Aorta (tissue), 5 donors: ENCODE results near the gene TMEM222. TPM values are rescaled to one million over a fixed set of nuclear protein-coding genes. Genes with fewer than 3 reads are reported as not detected.

Source experiments
- ATAC-seq: fragments of 200-7000 bp; cut with Tn5 transposase; one replicate; pipeline ENCODE4 v1.9.1; 2022; ENCODE audit warnings: moderate library complexity; ENCODE audit not compliant: low FRiP score
- DNase-seq, 2 donors: peaks; one replicate each; pipeline ENCODE4 v3.0.0-alpha.2; 2020
- H3K27ac ChIP-seq, 2 donors: one replicate each; pipeline ENCODE4 v1.5.1; 2013; ENCODE audit warnings: low read length in 2 of 2, mild to moderate bottlenecking in 2 of 2, moderate library complexity in 2 of 2, control low read depth in 1 of 2, inconsistent platforms in 1 of 2, low read depth in 1 of 2
- H3K27me3 ChIP-seq, 2 donors: one replicate each; pipeline ENCODE4 v1.6.1; 2013; ENCODE audit warnings: control low read depth in 1 of 2, low read length in 1 of 2, mild to moderate bottlenecking in 1 of 2, moderate library complexity in 1 of 2; ENCODE audit not compliant: insufficient read depth in 2 of 2, control insufficient read depth in 1 of 2
- H3K36me3 ChIP-seq, 2 donors: one replicate each; pipeline ENCODE4 v1.6.1; 2013; ENCODE audit warnings: control low read depth in 1 of 2, low read length in 1 of 2, mild to moderate bottlenecking in 1 of 2; ENCODE audit not compliant: insufficient read depth in 2 of 2, control insufficient read depth in 1 of 2
- H3K4me1 ChIP-seq, 2 donors: one replicate each; pipeline ENCODE4 v1.6.1; 2013; ENCODE audit warnings: low read length in 2 of 2, control low read depth in 1 of 2, mild to moderate bottlenecking in 1 of 2, moderate library complexity in 1 of 2; ENCODE audit not compliant: insufficient read depth in 2 of 2, control insufficient read depth in 1 of 2
- H3K4me3 ChIP-seq, 2 donors: one replicate each; pipeline ENCODE4 v1.5.1; 2013; ENCODE audit warnings: low read length in 2 of 2, control low read depth in 1 of 2, mild to moderate bottlenecking in 1 of 2
- H3K9me3 ChIP-seq: one replicate; pipeline ENCODE4 v1.6.1; 2013; ENCODE audit warnings: mild to moderate bottlenecking, low read length; ENCODE audit not compliant: control insufficient read depth
- whole genome bisulfite sequencing, 2 donors: extraction: QIAGEN DNeasy Blood & Tissue Kit; methylation state at CpG; one replicate each; pipeline ENCODE4 v1.1.7; 2013; 5-methylcytosine and 5-hydroxymethylcytosine counted together
- intact Hi-C, 2 donors: fragments of 100-400 bp; cut with DNase I; formaldehyde crosslinking; loops; one replicate each; pipeline versions ENCODE4 v1.14.2 to v1.15.0; 2022
- polyA plus RNA-seq, 2 donors: library from polyadenylated mRNA; stranded (reverse); fragments of 200-250 nt; gene quantifications; one replicate each; pipeline ENCODE4 v1.2.3, GENCODE V29; 2013
- total RNA-seq, 2 donors: library from RNA; stranded (reverse); fragmentation: NEBNext Ultra II Directional; extraction: Animal tissue kit (Norgen Biotek cat#: 25700); gene quantifications; one replicate each; pipeline ENCODE4 v1.2.1, GENCODE V29; 2021
- donor health status: healthy with polysubstance abuse.
- donor health status: Bipolar disorder and iron deficiency.
- donor health status: DM: no; HTN: no; CAD: no.
- donor health status: DM: no; HTN: no; CAD: no.
- donor health status: DM: yes; HTN: yes; CAD: no.

Gene TMEM222
- total and polyA plus RNA-seq, 4 donors: 19.9 to 49.1 (median 29.9) TPM

GRCh38 chr1:27332536-27333281 is 10.7 kb downstream of the TMEM222 start:
- intact Hi-C loops: no loop called here
- 62% methylated on average over 11 of the region's 11 CpGs for WGBS, 2 donors
- ATAC-seq (peak; percentile 77), DNase-seq (peak in 1 of 2 donors; percentile 83)
- no peaks in the 10 kb centered on the region for H3K9me3 ChIP-seq
- H3K4me1 ChIP-seq: no peaks in the 10 kb centered on the region
- peaks cover 0 to 15% of the 10 kb centered on the region in 2 donors for H3K36me3 ChIP-seq
- H3K4me3 ChIP-seq: no peak overlapping the region
- H3K27me3 ChIP-seq: no peaks in the 10 kb centered on the region
- no peak overlapping the region for H3K27ac ChIP-seq

GRCh38 chr1:27333717-27334279 is 11.8 kb downstream of the TMEM222 start:
- Histone ChIP-seq H3K9me3 (no peaks in the 10 kb centered on the region), H3K4me3 (no peak overlapping the region), H3K36me3 (peaks cover 0 to 15% of the 10 kb centered on the region in 2 donors), H3K27ac (no peak overlapping the region), H3K27me3 (no peaks in the 10 kb centered on the region), H3K4me1 (no peaks in the 10 kb centered on the region)
- intact Hi-C loops: no loop called here
- DNase-seq: no peak
- ATAC-seq: no peak
- 90 to 91% methylated on average over 17 of the region's 17 CpGs for WGBS, 2 donors

- Histone ChIP-seq H3K4me3 (no peak overlapping the region), H3K36me3 (peaks cover 0 to 15% of the 10 kb centered on the region in 2 donors), H3K27me3 (no peaks in the 10 kb centered on the region), H3K4me1 (no peaks in the 10 kb centered on the region), H3K27ac (no peak overlapping the region), H3K9me3 (no peaks in the 10 kb centered on the region)
- WGBS, 2 donors: 87 to 90% methylated on average over 17 of the region's 17 CpGs
- intact Hi-C loops: no loop called here
- ATAC-seq: no peak
- no peak for DNase-seq
Measured at GRCh38 chr1:27335506-27336422, 13.8 kb downstream of the TMEM222 start.

GRCh38 chr1:27336756-27337155 is 14.8 kb downstream of the TMEM222 start:
- Histone ChIP-seq H3K9me3 (no peaks in the 10 kb centered on the region), H3K36me3 (peaks cover 0 to 15% of the 10 kb centered on the region in 2 donors), H3K4me3 (no peak overlapping the region), H3K27ac (no peak overlapping the region), H3K27me3 (no peaks in the 10 kb centered on the region), H3K4me1 (no peaks in the 10 kb centered on the region)
- DNase-seq: no peak
- intact Hi-C loops: no loop called here
- WGBS, 2 donors: 93 to 95% methylated on average over 5 of the region's 5 CpGs
- no peak for ATAC-seq

- no peak overlapping the region for H3K27ac ChIP-seq
- peaks cover 0 to 12% of the 10 kb centered on the region in 2 donors for H3K36me3 ChIP-seq
- WGBS, 2 donors: 88 to 90% methylated on average over 6 of the region's 6 CpGs
Measured at GRCh38 chr1:27338751-27339150, 16.8 kb downstream of the TMEM222 start.

GRCh38 chr1:27339213-27339612 is 17.2 kb downstream of the TMEM222 start:
- Histone ChIP-seq H3K36me3 (peaks cover 0 to 8% of the 10 kb centered on the region in 2 donors), H3K4me1 (no peaks in the 10 kb centered on the region), H3K9me3 (no peaks in the 10 kb centered on the region), H3K4me3 (no peak overlapping the region), H3K27ac (no peak overlapping the region), H3K27me3 (no peaks in the 10 kb centered on the region)
- intact Hi-C loops: no loop called here
- DNase-seq (no peak), ATAC-seq (no peak)
- 60 to 63% methylated on average over 5 of the region's 5 CpGs for WGBS, 2 donors

More at GRCh38 chr1:27338751-27339150, 16.8 kb downstream of the TMEM222 start:
- H3K27me3 ChIP-seq: no peaks in the 10 kb centered on the region
- no peaks in the 10 kb centered on the region for H3K4me1 ChIP-seq
- DNase-seq: no peak
- ATAC-seq: no peak
- intact Hi-C loops: no loop called here
- no peak overlapping the region for H3K4me3 ChIP-seq
- H3K9me3 ChIP-seq: no peaks in the 10 kb centered on the region

GRCh38 chr1:27341525-27342252 is 19.7 kb downstream of the TMEM222 start, which contains the start of gene SYTL1:
Gene SYTL1, plus strand, starts transcription at chr1:27342022. Its CDS starts 3,313 bp downstream, at chr1:27345335.
- ATAC-seq: no peak
- Histone ChIP-seq H3K36me3 (no peaks in the 10 kb centered on the region), H3K4me1 (no peaks in the 10 kb centered on the region), H3K4me3 (no peak within 1 kb of the TSS), H3K27me3 (no peaks in the 10 kb centered on the region), H3K27ac (no peak within 1 kb of the TSS), H3K9me3 (no peaks in the 10 kb centered on the region)
- intact Hi-C loops: no loop called here
- DNase-seq: no peak
- 40% methylated on average over 22 of the region's 22 CpGs for WGBS, 2 donors

GRCh38 chr1:27342391-27342777 is 20.4 kb downstream of the TMEM222 start:
- intact Hi-C loops: no loop called here
- ATAC-seq (no peak), DNase-seq (no peak)
- Histone ChIP-seq H3K4me1 (no peaks in the 10 kb centered on the region), H3K27me3 (no peaks in the 10 kb centered on the region), H3K4me3 (no peak overlapping the region), H3K9me3 (no peaks in the 10 kb centered on the region), H3K27ac (no peak overlapping the region), H3K36me3 (no peaks in the 10 kb centered on the region)
- WGBS, 2 donors: 81 to 87% methylated on average over 8 of the region's 8 CpGs
